DMS53 (cell line): Measurements from ENCODE around the gene ZSCAN5C.
"Not testable (repeated sequence)": the region's sequence is repeated elsewhere in the genome, so short reads cannot be mapped to it uniquely, and the experiment has no call there.

Source experiments
- DNase-seq: peaks from one replicate; lab custom pipeline; 2025; lab: John Stamatoyannopoulos, UW

Gene ZSCAN5C

GRCh38 chr19:56201973-56202372 lies at the start of gene ZSCAN5C:
Gene ZSCAN5C (plus strand): TSS chr19:56202273. CDS start chr19:56205914, 3,641 bp downstream.
- DNase-seq: no peak

GRCh38 chr19:56152644-56153043 lies 49.4 kb upstream of the ZSCAN5C start:
- DNase-seq: no peak

- DNase-seq: no peak
Observed at GRCh38 chr19:56153507-56153906, 48.6 kb upstream of the ZSCAN5C start.

GRCh38 chr19:56155124-56155687 lies 46.9 kb upstream of the ZSCAN5C start:
- peak; percentile 58 for DNase-seq

- DNase-seq: no peak
Observed at GRCh38 chr19:56156768-56157167, 45.3 kb upstream of the ZSCAN5C start.

- DNase-seq: no peak
Observed at GRCh38 chr19:56158170-56158757, 43.8 kb upstream of the ZSCAN5C start.

GRCh38 chr19:56159009-56159559 lies 43.0 kb upstream of the ZSCAN5C start:
- no peak for DNase-seq

GRCh38 chr19:56159622-56160271 lies 42.3 kb upstream of the ZSCAN5C start:
- DNase-seq: no peak

GRCh38 chr19:56161534-56161933 lies 40.5 kb upstream of the ZSCAN5C start:
- DNase-seq: no peak

- DNase-seq: peak; percentile 35
Observed at GRCh38 chr19:56162258-56162657, 39.8 kb upstream of the ZSCAN5C start.

GRCh38 chr19:56163097-56163496 lies 39.0 kb upstream of the ZSCAN5C start:
- DNase-seq: no peak

GRCh38 chr19:56167064-56167578 lies 35.0 kb upstream of the ZSCAN5C start:
- no peak for DNase-seq

GRCh38 chr19:56170261-56170660 lies 31.8 kb upstream of the ZSCAN5C start:
- DNase-seq: peak; percentile 99

GRCh38 chr19:56174086-56174485 lies 28.0 kb upstream of the ZSCAN5C start:
- no peak for DNase-seq

GRCh38 chr19:56174550-56174949 lies 27.5 kb upstream of the ZSCAN5C start:
- DNase-seq: peak; percentile 26

GRCh38 chr19:56175861-56176307 lies 26.2 kb upstream of the ZSCAN5C start, which contains the start of gene GALP:
Gene GALP (plus strand): TSS chr19:56176008. CDS start chr19:56177109, 1,101 bp downstream.
- not testable (repeated sequence) for DNase-seq

- DNase-seq: not testable (repeated sequence)
Observed at GRCh38 chr19:56176310-56176709, 25.8 kb upstream of the ZSCAN5C start.

GRCh38 chr19:56176881-56177280 lies 25.2 kb upstream of the ZSCAN5C start:
- peak; percentile 78 for DNase-seq

GRCh38 chr19:56177564-56178243 lies 24.4 kb upstream of the ZSCAN5C start:
- DNase-seq: peak; percentile 46

GRCh38 chr19:56189785-56190184 lies 12.3 kb upstream of the ZSCAN5C start:
- DNase-seq: peak; percentile 37

- DNase-seq: no peak
Observed at GRCh38 chr19:56191115-56191514, 11.0 kb upstream of the ZSCAN5C start.

GRCh38 chr19:56191711-56192110 lies 10.4 kb upstream of the ZSCAN5C start:
- DNase-seq: no peak
